ENCODE measurements around the gene NEDD8.

DNA sequence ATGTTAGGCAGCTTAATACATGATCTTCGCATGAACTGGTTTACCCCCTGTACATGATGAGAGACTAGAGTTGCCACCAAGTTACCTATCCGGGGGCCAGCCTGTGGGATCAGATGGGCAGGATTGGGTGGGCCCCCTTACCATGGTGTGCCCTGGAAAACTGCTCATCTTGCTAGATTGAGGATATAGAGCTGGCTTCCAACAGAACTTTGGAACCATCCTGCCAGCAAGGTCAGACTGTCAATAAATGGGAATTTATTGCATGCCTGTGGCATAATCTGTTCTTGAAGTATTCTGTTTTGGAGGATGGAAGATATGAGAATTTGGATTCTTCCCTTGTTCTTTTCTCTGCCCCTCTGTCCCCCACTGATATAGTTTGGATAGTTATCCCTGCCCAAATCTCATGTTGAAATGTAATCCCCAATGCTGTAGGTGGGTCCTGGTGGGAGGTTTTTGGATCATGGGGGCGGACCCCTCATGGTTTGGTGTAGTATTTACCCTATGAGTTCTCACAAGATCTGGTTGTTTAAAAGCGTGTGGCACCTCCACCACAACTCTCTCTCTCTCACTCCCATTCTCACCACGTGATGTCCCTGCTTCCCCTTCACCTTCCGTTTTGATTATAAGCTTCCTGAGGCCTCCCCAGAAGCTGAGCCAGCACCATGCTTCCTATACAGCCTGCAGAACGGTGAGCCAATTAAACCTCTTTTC is 33.2 kb downstream of the NEDD8 start:
- TF ChIP-seq CTCF (IDR thresholded peaks at IDR 0.05) (no peak), POLR2A (IDR thresholded peaks at IDR 0.05) (no peak)

Measured in uterus (tissue), 2 donors.